ENCODE data around the gene MTRF1. TPM values are rescaled to one million over a fixed set of nuclear protein-coding genes. Genes with fewer than 3 reads are reported as not detected.
"Not testable (repeated sequence)": the region's sequence is repeated elsewhere in the genome, so short reads cannot be mapped to it uniquely, and the experiment has no call there.

The MTRF1 gene
- total RNA-seq, 1 donor from 2014 or later: 21.2 TPM

DNA sequence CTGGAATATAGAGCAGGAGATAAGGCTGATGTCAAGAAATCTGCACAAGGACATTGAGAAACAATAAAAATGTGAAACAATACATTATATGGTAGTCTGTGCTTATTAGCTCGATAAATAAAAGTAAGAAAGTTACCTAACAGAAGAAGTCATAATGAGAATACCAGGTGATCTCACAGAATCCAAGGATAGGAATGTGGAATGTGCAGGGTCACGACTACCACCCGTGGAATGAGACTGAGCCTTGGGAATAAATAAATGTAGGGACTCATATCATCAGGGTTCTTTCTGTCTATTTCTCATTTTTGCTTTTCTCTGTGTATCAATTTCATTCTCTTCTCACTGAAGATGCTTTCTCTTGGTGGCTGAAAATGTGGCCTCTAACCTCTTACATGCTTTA is 43.0 kb downstream of the MTRF1 start:
- DNase-seq: no peak

DNA sequence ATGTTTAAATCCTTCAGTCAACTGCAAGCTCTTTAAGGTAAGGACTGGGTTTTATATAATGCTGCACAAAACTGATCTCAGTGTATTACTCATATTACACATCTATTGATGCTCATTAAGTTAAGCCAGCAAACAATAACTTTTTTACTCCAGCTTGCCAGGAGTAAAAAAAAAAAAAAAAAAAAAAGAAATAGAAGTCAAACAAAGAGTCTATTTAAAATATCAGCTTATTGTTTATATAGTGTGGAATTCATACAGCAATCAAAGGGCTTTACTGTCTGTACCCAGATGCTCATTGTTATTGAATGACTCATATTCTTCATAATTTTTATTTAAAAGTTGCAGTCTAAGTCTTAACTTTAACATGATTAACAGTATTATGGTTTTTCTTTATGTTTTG is 47.2 kb downstream of the MTRF1 start:
- DNase-seq: no peak

GRCh38 chr13:41213919-41214318 is 49.5 kb downstream of the MTRF1 start:
- no peak for DNase-seq

GRCh38 chr13:41213316-41213715 is 50.1 kb downstream of the MTRF1 start:
- DNase-seq: no peak

- DNase-seq: no peak
Measured at GRCh38 chr13:41212881-41213280, 50.5 kb downstream of the MTRF1 start.

DNA sequence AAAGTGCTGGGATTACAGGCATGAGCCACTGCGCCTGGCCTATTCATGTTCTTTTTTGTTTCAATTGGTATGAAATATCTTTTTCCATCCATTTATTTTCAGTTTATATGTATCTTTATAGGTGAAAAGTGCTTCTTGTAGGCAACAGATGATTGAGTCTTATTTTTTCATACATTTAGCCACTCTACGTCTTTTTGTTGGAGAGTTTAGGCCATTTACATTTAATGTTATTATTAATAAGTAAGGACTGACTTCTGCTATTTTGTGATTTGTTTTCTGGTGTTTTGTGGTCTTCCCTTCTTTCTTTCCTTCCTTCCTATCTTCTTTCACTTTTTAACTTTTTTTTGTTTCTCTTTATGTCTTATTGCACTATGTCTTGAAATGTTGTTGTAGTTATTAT is 52.3 kb downstream of the MTRF1 start:
- no peak for DNase-seq

DNA sequence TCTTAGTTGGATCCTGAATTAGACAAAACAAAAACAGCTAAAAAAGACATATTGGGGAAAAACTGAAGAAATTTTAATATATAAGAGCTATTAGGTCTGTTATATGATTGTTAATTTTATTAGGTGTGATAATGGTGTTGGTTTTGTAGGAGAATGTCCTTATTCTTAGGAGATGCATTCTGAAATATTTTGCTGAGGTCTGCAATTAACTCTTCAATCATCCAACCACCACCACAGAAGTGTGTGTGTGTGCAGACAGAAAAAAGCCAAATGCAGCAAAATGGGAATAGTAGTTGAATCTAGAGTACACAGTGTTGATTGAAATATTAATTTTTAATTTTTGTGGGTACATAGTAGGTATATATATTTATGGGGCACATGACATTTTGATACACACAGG is 56.9 kb downstream of the MTRF1 start:
- DNase-seq: no peak

DNA sequence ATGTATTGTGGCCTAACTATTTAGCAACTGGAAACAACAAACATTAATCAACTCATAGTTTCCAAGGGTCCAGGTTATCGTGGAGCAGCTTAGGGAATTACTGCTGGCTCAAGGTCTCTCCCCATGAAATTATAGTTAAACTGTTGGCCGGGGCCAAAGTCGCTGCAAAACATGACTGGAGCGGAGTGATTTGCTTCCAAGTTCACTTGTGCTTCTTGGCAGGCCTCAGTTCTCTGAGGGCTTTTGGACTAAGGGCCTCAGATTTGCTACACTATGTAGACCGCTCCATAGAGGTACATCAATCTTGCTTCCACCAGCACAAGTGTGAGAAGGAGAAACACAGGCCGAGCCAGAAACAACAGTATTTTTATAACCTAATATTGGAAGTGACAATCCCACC is 59.6 kb downstream of the MTRF1 start:
- DNase-seq: no peak

DNA sequence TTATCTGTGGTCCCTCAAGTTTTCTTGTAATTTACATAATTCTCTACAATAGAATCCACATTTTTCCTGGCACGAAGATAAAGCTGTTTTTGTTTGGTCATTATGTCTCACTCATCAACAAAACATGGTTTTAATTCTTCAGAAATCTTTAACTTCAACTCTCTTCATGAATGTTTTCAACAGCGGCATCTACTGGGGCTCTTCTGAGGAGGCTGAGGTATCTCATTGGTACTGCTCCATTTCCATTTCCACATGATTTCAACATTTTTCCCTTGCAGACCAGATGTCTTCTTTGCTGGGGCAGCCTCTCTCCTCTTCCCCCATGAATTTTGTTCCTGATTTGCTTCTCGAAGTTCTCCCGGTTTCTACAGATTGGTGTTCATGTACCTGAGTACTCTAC is 63.2 kb downstream of the MTRF1 start:
- no peak for DNase-seq

- DNase-seq: no peak
Measured at GRCh38 chr13:41199526-41199925, 63.9 kb downstream of the MTRF1 start.

DNA sequence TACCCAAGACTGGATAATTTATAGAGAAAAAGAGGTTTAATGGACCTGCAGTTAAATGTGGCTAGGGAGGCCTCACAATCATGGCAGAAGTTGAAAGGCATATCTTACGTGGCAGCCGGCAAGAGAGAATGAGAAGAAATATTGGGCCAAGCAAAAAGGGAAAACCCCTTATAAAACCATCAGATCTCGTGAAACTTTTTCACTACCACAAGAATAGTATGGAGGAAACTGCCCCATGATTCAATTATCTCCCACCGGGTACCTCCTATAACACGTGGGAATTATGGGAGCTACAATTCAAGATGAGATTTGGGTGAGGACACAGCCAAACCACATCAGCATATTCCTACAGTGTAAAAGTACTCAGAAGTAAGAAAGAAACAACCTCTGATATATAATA is 64.3 kb downstream of the MTRF1 start:
- no peak for DNase-seq

DNA sequence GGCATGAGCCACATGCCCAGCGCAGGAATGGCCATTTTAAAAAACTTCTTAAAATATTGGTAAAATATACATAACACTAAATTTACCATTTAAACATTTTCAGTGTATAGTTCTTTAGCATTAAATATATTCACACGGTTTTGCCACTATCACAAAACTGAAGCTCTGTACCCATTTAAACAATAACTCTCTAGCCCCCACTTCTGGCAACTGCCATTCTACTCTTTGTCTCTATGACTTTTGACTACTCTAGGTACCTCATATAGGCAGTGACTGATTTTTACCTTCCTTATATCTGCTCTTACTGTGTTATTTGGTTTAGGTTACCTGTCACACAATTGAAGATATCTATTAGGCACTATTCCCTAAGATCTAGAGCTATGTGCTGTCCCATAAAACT is 66.8 kb downstream of the MTRF1 start:
- DNase-seq: no peak

GRCh38 chr13:41196011-41196410 is 67.4 kb downstream of the MTRF1 start:
- no peak for DNase-seq

GRCh38 chr13:41193919-41194824 is 69.2 kb downstream of the MTRF1 start, which contains the start of gene KBTBD7:
KBTBD7 (minus strand) TSS chr13:41194569; CDS start chr13:41194257, 312 bp downstream.
- DNase-seq: peak; percentile 96

- DNase-seq: no peak
Measured at GRCh38 chr13:41193469-41193868, 69.9 kb downstream of the MTRF1 start.

- no peak for DNase-seq
Measured at GRCh38 chr13:41188584-41188983, 74.8 kb downstream of the MTRF1 start.

DNA sequence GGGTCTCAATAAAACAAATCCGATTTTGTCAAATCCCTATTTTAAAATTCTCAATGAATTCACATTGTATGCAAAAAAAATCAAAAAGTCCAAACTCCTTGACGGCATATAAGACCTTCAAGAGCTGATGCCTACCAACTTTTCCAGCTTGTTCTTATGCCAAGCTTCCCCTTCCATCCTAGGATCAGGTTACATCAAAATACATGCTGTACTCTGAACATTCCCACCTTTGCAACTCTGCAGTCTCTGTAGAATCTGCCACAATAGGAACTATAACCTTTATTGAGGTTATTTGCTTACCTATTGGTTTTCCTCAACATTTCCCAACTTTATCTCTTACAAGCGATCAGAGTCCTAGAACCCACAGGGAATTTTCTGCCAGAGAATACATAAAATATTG is 76.9 kb downstream of the MTRF1 start:
- no peak for DNase-seq

GRCh38 chr13:41182231-41182630 is 81.1 kb downstream of the MTRF1 start:
- no peak for DNase-seq

GRCh38 chr13:41179593-41180250 is 83.7 kb downstream of the MTRF1 start:
- no peak for DNase-seq

DNA sequence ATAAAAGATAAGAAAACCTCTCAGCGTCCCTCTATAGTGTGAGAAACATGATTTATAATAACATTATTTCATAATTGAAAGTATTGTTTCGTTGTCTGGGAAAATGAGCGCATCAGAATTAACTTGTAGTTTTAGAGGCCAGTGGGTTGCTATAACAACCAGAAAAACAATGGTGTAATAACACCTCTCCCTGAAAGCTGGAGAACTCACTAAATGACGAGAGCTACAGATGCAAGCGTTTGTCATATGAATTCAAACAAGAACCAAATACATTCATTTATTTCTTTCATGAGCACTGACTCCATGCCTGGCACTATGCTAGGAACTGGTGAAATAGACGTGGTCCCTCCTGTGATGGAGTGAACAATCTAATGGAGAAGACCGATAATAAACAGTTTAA is 85.3 kb downstream of the MTRF1 start:
- no peak for DNase-seq

DNA sequence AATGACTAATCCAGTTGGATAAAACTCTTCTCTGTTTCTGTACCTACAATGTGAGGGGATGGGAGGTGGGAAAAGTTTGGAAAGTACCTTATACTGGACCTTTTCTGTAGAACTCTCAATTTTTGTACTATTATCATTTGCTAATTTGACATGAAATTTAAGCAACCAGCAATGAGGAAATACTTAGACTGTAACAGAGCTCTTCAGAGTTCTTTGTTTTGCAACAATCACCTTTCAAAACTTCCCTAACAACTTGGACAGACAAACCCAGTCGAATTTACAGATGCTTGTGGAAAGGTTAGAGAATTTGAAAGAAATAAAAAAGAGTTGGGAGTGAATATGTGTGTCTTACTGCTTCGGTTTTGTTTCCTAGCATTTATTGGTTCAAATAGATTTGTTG is 85.8 kb downstream of the MTRF1 start:
- no peak for DNase-seq

GRCh38 chr13:41175576-41175975 is 87.8 kb downstream of the MTRF1 start:
- DNase-seq: not testable (repeated sequence)
